Body of pancreas (tissue), 4 donors: Measurements from ENCODE around the gene TMEM229B.

Experiments used
- POLR2A ChIP-seq, 3 donors: fragments of 450-650 bp; IDR thresholded peaks; one replicate each; pipeline ENCODE4 v1.6.1; 2016; ENCODE audit warnings: antibody characterized with exemption in 3 of 3, mild to moderate bottlenecking in 2 of 3
- TF ChIP-seq, protein P1 (sequence below), 7 experiments: fragments of 450-650 bp in 4 of 7; fragments of 200-600 bp in 3 of 7; sonication (generic) in 3 of 7; IDR thresholded peaks; one replicate each; pipeline ENCODE4 v1.5.1; 2016 to 2019; ENCODE audit warnings: antibody characterized with exemption in 7 of 7

DNA sequence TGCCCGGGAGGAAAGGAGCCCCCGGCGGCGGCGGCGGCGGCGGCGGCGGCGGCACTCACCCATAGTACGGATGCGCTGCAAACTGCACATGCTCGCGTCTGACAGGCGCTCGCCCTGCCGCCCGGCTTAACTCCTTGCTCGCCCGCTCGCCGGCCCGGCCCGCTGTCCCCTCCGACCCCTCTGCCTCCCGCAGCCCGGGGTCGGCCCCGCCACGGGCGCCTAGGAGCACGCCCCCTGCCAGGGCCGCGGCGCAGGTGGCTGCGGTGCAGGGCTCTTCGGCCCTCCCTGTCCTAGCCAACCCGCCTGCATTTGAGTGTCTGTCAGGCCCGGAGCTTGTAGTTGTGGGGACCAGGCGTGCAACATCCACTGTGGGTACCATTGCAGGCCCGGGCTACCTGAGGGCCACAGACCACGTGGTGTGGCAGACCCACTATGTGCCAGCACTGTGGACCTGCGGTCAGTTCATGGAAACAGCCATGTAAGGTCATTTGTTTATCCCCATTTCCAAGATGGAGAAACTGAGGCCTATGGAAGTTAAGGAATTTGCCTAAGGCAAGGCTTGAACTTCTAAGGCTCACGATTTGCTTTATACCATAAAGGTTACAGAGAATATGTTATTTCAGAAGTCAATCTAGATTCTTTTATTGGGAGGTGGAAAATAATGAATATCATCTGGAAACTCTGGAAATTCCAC is 27.0 kb upstream of the TMEM229B start:
- TF ChIP-seq, protein P1, sequence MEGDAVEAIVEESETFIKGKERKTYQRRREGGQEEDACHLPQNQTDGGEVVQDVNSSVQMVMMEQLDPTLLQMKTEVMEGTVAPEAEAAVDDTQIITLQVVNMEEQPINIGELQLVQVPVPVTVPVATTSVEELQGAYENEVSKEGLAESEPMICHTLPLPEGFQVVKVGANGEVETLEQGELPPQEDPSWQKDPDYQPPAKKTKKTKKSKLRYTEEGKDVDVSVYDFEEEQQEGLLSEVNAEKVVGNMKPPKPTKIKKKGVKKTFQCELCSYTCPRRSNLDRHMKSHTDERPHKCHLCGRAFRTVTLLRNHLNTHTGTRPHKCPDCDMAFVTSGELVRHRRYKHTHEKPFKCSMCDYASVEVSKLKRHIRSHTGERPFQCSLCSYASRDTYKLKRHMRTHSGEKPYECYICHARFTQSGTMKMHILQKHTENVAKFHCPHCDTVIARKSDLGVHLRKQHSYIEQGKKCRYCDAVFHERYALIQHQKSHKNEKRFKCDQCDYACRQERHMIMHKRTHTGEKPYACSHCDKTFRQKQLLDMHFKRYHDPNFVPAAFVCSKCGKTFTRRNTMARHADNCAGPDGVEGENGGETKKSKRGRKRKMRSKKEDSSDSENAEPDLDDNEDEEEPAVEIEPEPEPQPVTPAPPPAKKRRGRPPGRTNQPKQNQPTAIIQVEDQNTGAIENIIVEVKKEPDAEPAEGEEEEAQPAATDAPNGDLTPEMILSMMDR (IDR thresholded peaks at IDR 0.05), result no peak
- no peak for TF ChIP-seq POLR2A (IDR thresholded peaks at IDR 0.05)
